Measurements from ENCODE around the gene ITPK1. TPM values are rescaled to one million over a fixed set of nuclear protein-coding genes. Genes with fewer than 3 reads are reported as not detected.

ITPK1 gene
- total and polyA plus RNA-seq, 2 donors (not counting 3 experiments of a cell fraction or from before 2014, with no cell fraction given): 39.6 to 51.8 TPM

GRCh38 chr14:92906420-92906819, 209.3 kb downstream of the ITPK1 start:
- H3K36me3 ChIP-seq (ENCODE audit: control insufficient read depth in 2 of 2, extremely low read depth in 1 of 2, insufficient read depth in 2 of 2, low read length in 2 of 2): no peaks in the 10 kb centered on the region
- no peak overlapping the region for H3K9ac ChIP-seq (replicated peaks; ENCODE audit: extremely low read depth, insufficient read depth, low read length)
- dilution Hi-C loops (cut with MboI; ENCODE audit: extremely low pct_ligation_motif_present, low sequenced_read_pairs): no loop called here
- no peaks in the 10 kb centered on the region for H3K9me3 ChIP-seq (replicated peaks; ENCODE audit: control insufficient read depth, insufficient read depth, low read length)
- H3K79me2 ChIP-seq (ENCODE audit: control insufficient read depth, insufficient read depth, low read length): no peaks in the 10 kb centered on the region
- H4K20me1 ChIP-seq (replicated peaks; ENCODE audit: control insufficient read depth, extremely low read depth, insufficient read depth, low read length): no peaks in the 10 kb centered on the region
- intact Hi-C loops (cut with micrococcal nuclease): no loop called here
- H3K27ac ChIP-seq (ENCODE audit: insufficient read depth, low read depth, low read length): no peak overlapping the region
- no peak overlapping the region for H3K4me2 ChIP-seq (ENCODE audit: insufficient read depth, low read length)
- POLR2A ChIA-PET: no interaction called here
- CTCF ChIA-PET: no interaction called here
- no peaks in the 10 kb centered on the region for H3K4me1 ChIP-seq (ENCODE audit: control insufficient read depth, extremely low read depth, insufficient read depth, low read length)
- no peak for TF ChIP-seq POLR2AphosphoS5 (IDR thresholded peaks at IDR 0.05; ENCODE audit: insufficient read depth, low read depth, low read length)
- no peak for TF ChIP-seq EZH2 (IDR thresholded peaks at IDR 0.05; ENCODE audit: borderline replicate concordance, low read depth, low read length, severe bottlenecking)
- no peak for TF ChIP-seq MAX (IDR thresholded peaks at IDR 0.05; ENCODE audit: insufficient read depth, insufficient read length)
- TF ChIP-seq POLR2A (IDR thresholded peaks at IDR 0.05; ENCODE audit: low read depth, low read length): no peak
- no peak for TF ChIP-seq CTCF (IDR thresholded peaks at IDR 0.05; ENCODE audit: extremely low read depth in 1 of 2, insufficient read depth in 1 of 2, low read depth in 1 of 2, low read length in 2 of 2)
- no peak for TF ChIP-seq GATA2 (IDR thresholded peaks at IDR 0.05; ENCODE audit: insufficient read depth, insufficient read length, low read depth, low read length)
- TF ChIP-seq JUN (IDR thresholded peaks at IDR 0.05; ENCODE audit: borderline replicate concordance, insufficient read depth, insufficient read length, low read depth): no peak
- no peak for TF ChIP-seq MYC (IDR thresholded peaks at IDR 0.05; ENCODE audit: low read depth, low read length)
- no peak for TF ChIP-seq FOS (IDR thresholded peaks at IDR 0.05; ENCODE audit: borderline replicate concordance, insufficient read depth, low read length)
- no peaks in the 10 kb centered on the region for H3K9me1 ChIP-seq (replicated peaks; ENCODE audit: control insufficient read depth, extremely low read depth, insufficient read depth, low read length)
- BruUV-seq (replicated peaks): no TSS peak
- FAIRE-seq (no peak), DNase-seq (ENCODE audit: low read depth, low spot score) (no peak)
- peaks cover 0 to 16% of the 10 kb centered on the region in 2 experiments for H3K27me3 ChIP-seq (ENCODE audit: control insufficient read depth in 2 of 2, insufficient read depth in 2 of 2, low read length in 2 of 2)
- no peak overlapping the region for H2AFZ ChIP-seq (ENCODE audit: low read depth, low read length)
- H3K4me3 ChIP-seq (replicated peaks in 1 of 3; ENCODE audit: insufficient read depth in 1 of 3, low read depth in 1 of 3, low read length in 3 of 3): no peak overlapping the region
